Measurements from ENCODE around the gene PTPRN2.

DNA sequence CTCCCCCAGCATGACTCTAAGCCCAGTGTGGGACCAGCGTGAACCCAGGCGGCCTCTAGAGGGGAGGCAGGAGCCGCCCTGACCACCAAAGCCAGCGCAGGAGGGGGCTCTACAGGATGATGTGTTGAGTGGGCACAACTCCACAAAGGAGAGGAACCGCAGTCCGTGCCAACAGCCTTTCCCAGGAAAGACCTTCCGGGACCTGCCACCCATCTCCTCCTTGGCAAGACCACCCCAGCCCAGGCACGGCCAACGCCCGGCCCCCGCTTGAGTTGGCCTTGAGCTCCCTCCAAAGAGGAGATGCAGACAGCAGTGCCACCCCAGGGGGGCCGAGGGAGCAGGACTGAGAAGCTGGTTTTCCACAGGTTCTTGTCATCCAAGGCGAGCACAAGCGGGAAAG is 38.9 kb downstream of the PTPRN2 start:
- TF ChIP-seq BHLHE40 (IDR thresholded peaks at IDR 0.05; ENCODE audit: borderline replicate concordance) = no peak
- TF ChIP-seq SP1 (IDR thresholded peaks at IDR 0.05) = no peak
- TF ChIP-seq ARNT (IDR thresholded peaks at IDR 0.05) = no peak
- TF ChIP-seq SUZ12 (IDR thresholded peaks at IDR 0.05) = no peak
- no peak for TF ChIP-seq ZNF384 (IDR thresholded peaks at IDR 0.05)
- no peak for TF ChIP-seq TARDBP (IDR thresholded peaks at IDR 0.05)
- no peak for TF ChIP-seq ELF4 (IDR thresholded peaks at IDR 0.05)
- TF ChIP-seq FOXA1 (IDR thresholded peaks at IDR 0.05) = no peak
- TF ChIP-seq CTBP1 (IDR thresholded peaks at IDR 0.05; ENCODE audit: borderline replicate concordance) = no peak
- TF ChIP-seq, protein P1, sequence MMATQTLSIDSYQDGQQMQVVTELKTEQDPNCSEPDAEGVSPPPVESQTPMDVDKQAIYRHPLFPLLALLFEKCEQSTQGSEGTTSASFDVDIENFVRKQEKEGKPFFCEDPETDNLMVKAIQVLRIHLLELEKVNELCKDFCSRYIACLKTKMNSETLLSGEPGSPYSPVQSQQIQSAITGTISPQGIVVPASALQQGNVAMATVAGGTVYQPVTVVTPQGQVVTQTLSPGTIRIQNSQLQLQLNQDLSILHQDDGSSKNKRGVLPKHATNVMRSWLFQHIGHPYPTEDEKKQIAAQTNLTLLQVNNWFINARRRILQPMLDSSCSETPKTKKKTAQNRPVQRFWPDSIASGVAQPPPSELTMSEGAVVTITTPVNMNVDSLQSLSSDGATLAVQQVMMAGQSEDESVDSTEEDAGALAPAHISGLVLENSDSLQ (IDR thresholded peaks at IDR 0.05) = no peak
